Measurements from ENCODE around the gene LBH. TPM values are rescaled to one million over a fixed set of nuclear protein-coding genes. Genes with fewer than 3 reads are reported as not detected.

LBH gene
- polyA plus RNA-seq (0.83 to 2.2 TPM (median 1.4 TPM) in 3 replicates), polyA minus RNA-seq (2.1 to 3.2 TPM (median 2.9 TPM) in 3 replicates)
- polyA plus RNA-seq (2011; ENCODE audit: low read depth): 0.75 TPM
- 1.1 TPM in 2 replicates for polyA plus RNA-seq (2011; cell fraction: cytosol; rRNA removed)
- 1.0 TPM in 2 replicates for polyA plus RNA-seq (2011; cell fraction: nucleus; rRNA removed)
- polyA plus RNA-seq (2012; ENCODE audit: low replicate concordance): 1.5 and 3.3 TPM in 2 replicates
- polyA minus RNA-seq (2011; cell fraction: cytosol; rRNA and poly(A)+ RNA removed): 5.8 TPM
- polyA minus RNA-seq (2011; cell fraction: nucleus; rRNA and poly(A)+ RNA removed): 0.84 and 3.2 TPM in 2 replicates

GRCh38 chr2:30231212-30231995 lies at the start of gene LBH:
Gene LBH, plus strand, starts transcription at chr2:30231534. Its CDS starts 205 bp downstream, at chr2:30231739.
- H3K9me3 ChIP-seq (ENCODE audit: control insufficient read depth, low read depth, low read length): no peaks in the 10 kb centered on the region
- H3K9me1 ChIP-seq (ENCODE audit: control insufficient read depth, extremely low read depth, insufficient read depth, low read length): no peaks in the 10 kb centered on the region
- DNase-seq (ENCODE audit: low read depth, low spot score) (no peak), FAIRE-seq (no peak)
- no peaks in the 10 kb centered on the region for H3K79me2 ChIP-seq (ENCODE audit: control insufficient read depth, insufficient read depth, low read length)
- dilution Hi-C loops (cut with MboI; ENCODE audit: extremely low pct_ligation_motif_present, low sequenced_read_pairs): no loop called here
- no peak within 1 kb of the TSS for H3K27ac ChIP-seq (ENCODE audit: control insufficient read depth, insufficient read depth, low read length)
- H2AFZ ChIP-seq (ENCODE audit: control insufficient read depth, low read length): peak within 1 kb of the TSS; percentile 68
- peak within 1 kb of the TSS; percentile 44 to 72 (median 68) for H3K4me3 ChIP-seq (ENCODE audit: control insufficient read depth in 2 of 3, extremely low read depth in 1 of 3, insufficient read depth in 2 of 3, low read depth in 1 of 3, low read length in 3 of 3)
- peaks cover 40% of the 10 kb centered on the region for H3K27me3 ChIP-seq (ENCODE audit: control insufficient read depth, extremely low read depth, insufficient read depth, low read length)
- H3K36me3 ChIP-seq (ENCODE audit: control insufficient read depth in 2 of 2, extremely low read depth in 1 of 2, insufficient read depth in 2 of 2, low read length in 2 of 2): no peaks in the 10 kb centered on the region
- no peaks in the 10 kb centered on the region for H4K20me1 ChIP-seq (ENCODE audit: control insufficient read depth, extremely low read depth, insufficient read depth, low read length)
- H3K4me1 ChIP-seq (ENCODE audit: control insufficient read depth, extremely low read depth, insufficient read depth, low read length): peaks cover 3% of the 10 kb centered on the region
- TF ChIP-seq EZH2 (IDR thresholded peaks at IDR 0.05; ENCODE audit: low read length) (peak; percentile 3), CTCF (optimal IDR thresholded peaks at IDR 0.05 in 1 of 3, IDR thresholded peaks at IDR 0.05 in 1 of 3, conservative IDR thresholded peaks at IDR 0.05 in 1 of 3; ENCODE audit: extremely low read depth in 1 of 3, insufficient read depth in 2 of 3, low read length in 3 of 3) (no peak)
- peak within 1 kb of the TSS; percentile 53 for H3K9ac ChIP-seq (ENCODE audit: control insufficient read depth, extremely low read depth, insufficient read depth, low read length)
- H3K4me2 ChIP-seq (ENCODE audit: control insufficient read depth, extremely low read depth, insufficient read depth, low read depth, low read length): peak within 1 kb of the TSS; percentile 77

- Histone ChIP-seq H3K27me3 (ENCODE audit: control insufficient read depth, extremely low read depth, insufficient read depth, low read length) (peaks cover 15% of the 10 kb centered on the region), H4K20me1 (ENCODE audit: control insufficient read depth, extremely low read depth, insufficient read depth, low read length) (no peaks in the 10 kb centered on the region), H3K36me3 (ENCODE audit: control insufficient read depth in 2 of 2, extremely low read depth in 1 of 2, insufficient read depth in 2 of 2, low read length in 2 of 2) (no peaks in the 10 kb centered on the region), H3K4me1 (ENCODE audit: control insufficient read depth, extremely low read depth, insufficient read depth, low read length) (peaks cover 1% of the 10 kb centered on the region), H3K9ac (ENCODE audit: control insufficient read depth, extremely low read depth, insufficient read depth, low read length) (no peak overlapping the region), H3K9me1 (ENCODE audit: control insufficient read depth, extremely low read depth, insufficient read depth, low read length) (no peaks in the 10 kb centered on the region), H3K27ac (ENCODE audit: control insufficient read depth, insufficient read depth, low read length) (no peak overlapping the region), H3K9me3 (ENCODE audit: control insufficient read depth, low read depth, low read length) (no peaks in the 10 kb centered on the region), H3K4me3 (ENCODE audit: control insufficient read depth in 2 of 3, extremely low read depth in 1 of 3, insufficient read depth in 2 of 3, low read depth in 1 of 3, low read length in 3 of 3) (no peak overlapping the region), H3K79me2 (ENCODE audit: control insufficient read depth, insufficient read depth, low read length) (no peaks in the 10 kb centered on the region), H2AFZ (ENCODE audit: control insufficient read depth, low read length) (no peak overlapping the region), H3K4me2 (ENCODE audit: control insufficient read depth, extremely low read depth, insufficient read depth, low read depth, low read length) (no peak overlapping the region)
- DNase-seq (ENCODE audit: low read depth, low spot score) (no peak), FAIRE-seq (no peak)
- dilution Hi-C loops (cut with MboI; ENCODE audit: extremely low pct_ligation_motif_present, low sequenced_read_pairs): no loop called here
- TF ChIP-seq CTCF (optimal IDR thresholded peaks at IDR 0.05 in 1 of 3, IDR thresholded peaks at IDR 0.05 in 1 of 3, conservative IDR thresholded peaks at IDR 0.05 in 1 of 3; ENCODE audit: extremely low read depth in 1 of 3, insufficient read depth in 2 of 3, low read length in 3 of 3): no peak
- TF ChIP-seq EZH2 (IDR thresholded peaks at IDR 0.05; ENCODE audit: low read length): no peak
Observed at GRCh38 chr2:30184035-30184434, 47.3 kb upstream of the LBH start.
